Measurements from ENCODE around the gene ABR.

- no peak for TF ChIP-seq CTCF (IDR thresholded peaks at IDR 0.05 in 8 of 11, conservative IDR thresholded peaks at IDR 0.05 in 3 of 11)
- no peak for TF ChIP-seq POLR2AphosphoS5 (IDR thresholded peaks at IDR 0.05)
- no peak for TF ChIP-seq POLR2A (IDR thresholded peaks at IDR 0.05)
Observed at GRCh38 chr17:1166276-1166675, 13.5 kb downstream of the ABR start.

Data from spleen (tissue), 7 donors.